ENCODE data around the gene DUSP1.

DNA sequence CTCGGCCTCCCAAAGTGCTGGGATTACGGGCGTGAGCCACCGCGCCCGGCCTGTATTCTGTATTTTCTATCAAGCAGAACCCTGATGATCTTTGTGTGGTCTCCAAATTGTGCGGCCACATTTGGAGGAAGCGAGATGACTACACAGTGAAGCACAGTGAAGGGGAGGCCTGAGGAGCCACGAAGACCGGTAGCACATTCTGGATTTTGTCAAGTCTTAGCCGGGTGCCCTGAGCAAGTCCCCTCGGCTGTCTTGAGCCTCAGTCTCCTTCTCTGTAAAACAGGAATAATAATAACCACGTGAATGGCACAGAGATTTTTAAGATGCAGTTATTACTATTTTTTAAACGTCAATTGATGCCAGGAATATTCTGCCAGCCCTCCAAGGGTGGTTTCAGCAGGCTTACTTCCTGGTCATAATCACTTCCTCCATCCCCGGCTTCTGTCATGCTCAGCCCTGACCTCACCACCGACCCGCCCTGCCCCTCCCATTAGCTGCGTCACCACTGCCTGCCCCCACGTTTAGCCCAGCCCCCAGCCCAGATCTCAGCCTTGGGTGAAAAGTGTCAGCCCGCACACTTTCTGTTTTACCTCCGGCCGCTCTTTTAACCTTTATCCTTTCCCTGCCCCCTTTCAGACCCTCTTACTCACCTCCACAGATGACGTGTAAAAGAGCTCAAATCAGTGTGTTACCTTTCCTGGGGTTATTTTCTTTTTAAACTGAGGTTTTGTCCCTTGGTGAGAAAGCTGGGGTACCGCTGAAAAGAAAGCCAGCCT lies 36.1 kb upstream of the DUSP1 start:
- TF ChIP-seq POLR2A (IDR thresholded peaks at IDR 0.05) (peak in 1 of 2 donors; percentile 18), CTCF (IDR thresholded peaks at IDR 0.05) (no peak), POLR2AphosphoS5 (IDR thresholded peaks at IDR 0.05; ENCODE audit: insufficient read depth in 1 of 2, low read depth in 1 of 2) (peak; percentile 53 to 64)

Data from vagina (tissue), 2 donors.